Activated T-helper 17 cell treated with anti-CD3 and anti-CD28 coated beads, Interleukin-2, amount 50 U/mL, for 72 hours (primary cell): ENCODE results near the gene GCK. TPM values are rescaled to one million over a fixed set of nuclear protein-coding genes. Genes with fewer than 3 reads are reported as not detected.

Experiments
- ATAC-seq: fragments of 150-1000 bp; cut with Tn5 transposase; replicated peaks from 2 replicates; pipeline ENCODE4 v1.10.0; 2021; ENCODE audit warnings: mild to moderate bottlenecking, moderate library complexity
- H3K27ac Mint-ChIP-seq: one replicate; pipeline ENCODE4 v1.8.0; 2022; ENCODE audit warnings: mixed read lengths
- H3K27me3 Mint-ChIP-seq: one replicate; pipeline ENCODE4 v1.8.0; 2022; ENCODE audit warnings: mixed read lengths
- H3K36me3 Mint-ChIP-seq: one replicate; pipeline ENCODE4 v1.8.0; 2022; ENCODE audit warnings: low read depth, mild to moderate bottlenecking, mixed read lengths
- H3K4me1 Mint-ChIP-seq: one replicate; pipeline ENCODE4 v1.8.0; 2022; ENCODE audit warnings: mixed read lengths
- H3K4me3 Mint-ChIP-seq: one replicate; pipeline ENCODE4 v1.8.0; 2022; ENCODE audit warnings: mild to moderate bottlenecking, mixed read lengths
- H3K9me3 Mint-ChIP-seq: one replicate; pipeline ENCODE4 v1.8.0; 2022; ENCODE audit warnings: mixed read lengths
- total RNA-seq, 2 donors: library from RNA; stranded (reverse); gene quantifications; one replicate each; pipeline ENCODE4 v1.2.3, GENCODE V29; 2022

GCK gene
- total RNA-seq, 2 donors from 2014 or later = 0.58 to 1.2 TPM

DNA sequence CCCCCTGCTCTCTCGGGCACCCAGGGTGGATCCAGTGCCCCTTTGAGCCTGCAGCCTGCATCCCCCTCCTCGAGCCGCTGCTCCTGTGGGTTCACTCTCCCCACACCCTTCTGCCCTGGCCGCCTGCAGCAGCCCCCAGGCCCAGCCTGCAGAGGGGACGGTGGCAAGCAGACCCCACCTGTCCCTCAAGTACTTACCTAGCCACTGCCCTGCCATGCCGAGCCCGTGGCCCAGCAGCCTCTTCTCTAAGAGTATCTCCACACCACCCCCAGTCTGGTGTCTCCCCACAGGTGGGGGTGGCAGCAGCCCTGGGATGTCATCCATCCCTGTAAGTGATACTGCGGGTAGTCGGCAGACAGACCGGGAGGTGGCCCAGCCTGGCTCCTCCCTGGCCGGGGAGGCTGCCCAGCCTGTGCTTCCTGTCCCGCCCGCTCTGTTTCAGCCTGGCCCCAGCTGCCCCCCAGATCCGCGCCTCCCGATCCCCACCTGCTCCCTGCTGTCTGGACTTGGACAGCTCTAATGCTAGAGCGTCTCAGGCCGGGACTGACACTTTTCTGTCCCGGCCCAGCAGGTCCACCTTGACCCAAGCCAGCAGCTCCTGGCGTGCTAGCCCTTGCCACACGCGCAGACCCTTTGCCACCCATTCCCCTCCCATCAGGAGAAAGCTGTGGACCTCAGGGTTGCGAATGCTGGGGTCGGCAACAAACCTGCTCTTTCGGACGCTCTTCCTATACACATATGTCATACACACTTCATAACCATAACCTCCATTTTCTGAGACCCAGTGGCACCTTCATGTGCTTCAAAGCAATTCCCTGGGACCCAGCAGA lies 36.5 kb upstream of the GCK start:
- H3K27ac Mint-ChIP-seq = no peak overlapping the region
- H3K4me1 Mint-ChIP-seq = no peaks in the 10 kb centered on the region
- H3K4me3 Mint-ChIP-seq = no peak overlapping the region
- H3K27me3 Mint-ChIP-seq = peaks cover 4% of the 10 kb centered on the region
- H3K9me3 Mint-ChIP-seq = no peaks in the 10 kb centered on the region
- no peak for ATAC-seq
- no peaks in the 10 kb centered on the region for H3K36me3 Mint-ChIP-seq

DNA sequence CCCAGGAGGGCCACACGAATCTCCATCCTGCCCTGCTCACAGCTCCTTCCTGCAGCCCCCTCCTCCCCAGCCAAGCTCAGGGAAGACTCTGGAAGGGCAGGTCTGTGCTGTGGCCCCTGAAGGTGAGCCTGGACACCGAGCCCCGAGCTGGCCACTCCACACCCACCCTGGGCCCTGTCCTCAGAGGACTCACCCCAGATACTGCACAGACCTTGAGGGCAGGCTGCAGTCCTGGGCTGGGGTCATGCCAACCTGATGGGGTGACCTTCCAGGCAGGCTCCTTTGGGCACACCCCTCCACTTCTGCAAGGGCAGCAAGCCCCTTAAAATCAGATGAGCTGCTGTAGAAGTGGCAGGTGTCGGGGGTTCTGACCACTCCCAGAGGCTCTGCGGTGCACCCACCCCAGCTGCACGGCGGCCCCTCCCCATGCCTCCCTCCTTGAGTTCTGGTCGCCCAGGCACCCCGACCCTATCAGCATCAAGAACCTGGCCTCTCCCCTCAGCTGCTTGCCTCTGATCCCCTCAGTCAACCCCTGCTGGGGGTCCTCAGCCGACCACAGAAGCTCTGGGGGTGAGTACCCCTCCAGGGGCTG lies 35.8 kb upstream of the GCK start:
- Mint-ChIP-seq H3K27me3 (peaks cover 4% of the 10 kb centered on the region), H3K4me3 (no peak overlapping the region), H3K4me1 (no peaks in the 10 kb centered on the region), H3K36me3 (no peaks in the 10 kb centered on the region), H3K9me3 (no peaks in the 10 kb centered on the region), H3K27ac (no peak overlapping the region)
- no peak for ATAC-seq

DNA sequence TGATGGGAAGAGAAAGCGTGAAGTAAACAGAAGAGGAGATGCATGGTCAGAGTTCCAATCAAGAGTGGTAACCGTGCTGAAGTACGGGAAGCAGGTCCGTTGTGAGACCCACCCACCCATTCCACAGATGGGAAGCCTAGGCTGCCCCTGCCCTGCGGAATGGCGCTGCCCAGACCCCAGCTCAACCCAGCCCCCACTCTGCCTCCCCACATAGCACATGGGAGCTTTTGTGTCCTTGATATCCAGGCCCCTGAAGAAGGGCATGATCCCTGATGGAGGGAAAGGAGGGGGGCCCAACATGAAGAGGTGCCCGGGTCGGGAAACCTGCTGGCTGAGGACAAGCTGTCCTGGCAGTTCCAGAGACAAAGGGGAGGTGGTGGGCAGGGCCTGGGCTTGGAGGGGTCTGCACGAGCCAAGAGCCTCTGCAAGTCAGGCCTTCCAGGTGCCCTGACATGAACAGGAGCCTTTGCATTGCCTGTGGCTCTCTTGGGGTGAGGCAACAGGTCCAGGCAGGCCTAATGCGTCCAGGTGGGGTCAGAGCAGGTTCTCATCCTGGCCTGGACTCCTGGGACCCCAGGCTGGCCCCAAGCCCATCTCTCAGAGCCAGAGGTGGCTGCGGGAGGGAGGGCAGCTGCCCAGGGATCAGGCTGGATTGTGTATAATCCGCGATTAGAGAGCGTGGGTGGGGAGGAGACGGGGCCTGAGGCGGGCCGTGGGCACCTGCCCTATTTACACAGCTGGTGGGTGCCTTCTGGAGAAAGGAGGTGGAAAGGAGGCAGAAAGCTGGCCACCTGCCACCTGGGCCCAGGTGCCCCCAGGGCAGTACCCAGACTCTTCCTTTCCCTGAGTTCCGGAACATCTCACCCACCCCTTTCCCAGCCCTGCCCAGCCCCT lies 35.1 kb upstream of the GCK start:
- Mint-ChIP-seq H3K4me1 (no peaks in the 10 kb centered on the region), H3K4me3 (no peak overlapping the region), H3K27me3 (peaks cover 4% of the 10 kb centered on the region), H3K36me3 (no peaks in the 10 kb centered on the region), H3K9me3 (no peaks in the 10 kb centered on the region), H3K27ac (no peak overlapping the region)
- no peak for ATAC-seq

DNA sequence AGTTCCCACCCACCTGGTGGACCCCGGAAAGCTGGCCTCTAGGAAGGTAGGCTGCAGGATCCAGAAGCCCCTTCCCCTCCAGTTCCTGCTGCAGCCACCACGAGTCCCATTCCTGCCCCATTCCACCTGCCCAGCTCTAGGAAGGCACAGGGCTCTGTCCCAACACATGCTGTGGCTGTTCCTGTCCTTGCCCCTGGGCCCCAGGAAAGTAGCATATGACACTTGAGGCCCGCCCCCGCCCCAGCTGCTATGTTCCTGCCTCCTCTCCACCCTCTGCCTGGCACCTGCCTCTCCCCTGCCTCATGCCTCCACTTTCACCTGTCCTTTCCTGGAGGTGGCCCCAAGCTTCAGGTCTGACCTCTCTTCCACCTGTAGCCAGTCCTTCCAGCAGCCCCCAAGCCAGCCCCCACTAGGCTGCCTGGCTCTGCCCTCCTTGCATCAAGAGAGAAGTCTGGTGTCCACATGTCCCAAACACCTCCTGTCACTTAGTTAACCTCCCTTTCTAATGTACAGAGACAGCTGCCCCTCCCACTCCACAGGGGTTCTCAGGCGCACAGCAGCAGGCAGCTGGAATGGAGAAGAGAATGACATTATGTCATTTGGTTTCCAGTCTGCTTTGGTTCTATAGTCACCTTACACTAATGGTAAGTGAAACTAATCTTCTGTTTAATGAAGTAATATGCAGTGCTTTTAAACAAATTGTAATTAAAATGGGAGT lies 34.3 kb upstream of the GCK start:
- Mint-ChIP-seq H3K27me3 (peaks cover 4% of the 10 kb centered on the region), H3K4me1 (no peaks in the 10 kb centered on the region), H3K4me3 (no peak overlapping the region), H3K36me3 (no peaks in the 10 kb centered on the region), H3K9me3 (no peaks in the 10 kb centered on the region), H3K27ac (no peak overlapping the region)
- ATAC-seq = no peak

DNA sequence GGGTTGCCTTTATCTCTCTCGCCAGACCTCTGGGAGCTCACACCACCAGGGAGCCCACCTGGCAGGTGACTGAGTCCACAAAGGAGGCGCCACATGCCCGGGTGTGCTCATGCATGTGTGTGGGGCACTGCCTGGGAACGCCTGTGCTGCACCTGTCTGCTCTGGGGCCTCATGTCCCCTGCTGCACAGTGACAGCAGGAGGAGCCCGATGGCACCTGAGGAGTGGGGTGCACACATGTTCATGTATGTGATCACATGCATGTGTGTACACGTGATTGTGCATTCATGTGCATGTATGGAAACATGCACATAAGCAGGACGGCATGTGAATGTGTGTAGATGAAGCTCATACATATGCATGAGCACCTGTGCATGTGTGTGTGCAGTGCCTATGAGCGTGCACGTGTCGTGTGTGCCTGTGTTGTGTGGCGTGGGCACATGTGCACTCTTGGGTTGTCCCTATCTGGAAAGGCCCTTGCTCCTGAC lies 33.6 kb upstream of the GCK start:
- Mint-ChIP-seq H3K36me3 (no peaks in the 10 kb centered on the region), H3K9me3 (no peaks in the 10 kb centered on the region)
- ATAC-seq = no peak

DNA sequence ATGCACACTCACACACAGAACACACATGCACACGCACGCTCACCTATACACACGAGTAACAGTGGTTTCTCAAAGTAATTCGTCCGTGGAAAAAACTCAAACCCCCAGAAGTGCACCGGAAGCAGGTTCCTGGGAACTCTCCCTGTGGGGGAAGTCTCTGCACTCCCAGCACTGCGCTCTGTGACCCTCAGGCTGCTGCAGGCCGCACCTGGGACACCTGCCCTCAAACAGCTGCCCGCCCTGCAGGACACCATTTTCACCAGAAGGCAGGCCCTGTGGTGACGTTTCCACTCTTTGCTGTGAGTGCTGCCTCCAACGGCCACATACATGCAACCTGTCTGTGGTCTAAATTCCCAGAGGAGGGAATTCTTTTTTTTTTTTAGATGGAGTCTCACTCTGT lies 32.8 kb upstream of the GCK start:
- Mint-ChIP-seq H3K27ac (no peak overlapping the region), H3K4me1 (no peaks in the 10 kb centered on the region), H3K27me3 (peaks cover 4% of the 10 kb centered on the region), H3K9me3 (no peaks in the 10 kb centered on the region), H3K36me3 (no peaks in the 10 kb centered on the region), H3K4me3 (no peak overlapping the region)
- no peak for ATAC-seq

More for the DNA sequence above, 33.6 kb upstream of the GCK start:
- H3K4me3 Mint-ChIP-seq = no peak overlapping the region
- no peak overlapping the region for H3K27ac Mint-ChIP-seq
- H3K27me3 Mint-ChIP-seq = peaks cover 4% of the 10 kb centered on the region
- H3K4me1 Mint-ChIP-seq = no peaks in the 10 kb centered on the region

DNA sequence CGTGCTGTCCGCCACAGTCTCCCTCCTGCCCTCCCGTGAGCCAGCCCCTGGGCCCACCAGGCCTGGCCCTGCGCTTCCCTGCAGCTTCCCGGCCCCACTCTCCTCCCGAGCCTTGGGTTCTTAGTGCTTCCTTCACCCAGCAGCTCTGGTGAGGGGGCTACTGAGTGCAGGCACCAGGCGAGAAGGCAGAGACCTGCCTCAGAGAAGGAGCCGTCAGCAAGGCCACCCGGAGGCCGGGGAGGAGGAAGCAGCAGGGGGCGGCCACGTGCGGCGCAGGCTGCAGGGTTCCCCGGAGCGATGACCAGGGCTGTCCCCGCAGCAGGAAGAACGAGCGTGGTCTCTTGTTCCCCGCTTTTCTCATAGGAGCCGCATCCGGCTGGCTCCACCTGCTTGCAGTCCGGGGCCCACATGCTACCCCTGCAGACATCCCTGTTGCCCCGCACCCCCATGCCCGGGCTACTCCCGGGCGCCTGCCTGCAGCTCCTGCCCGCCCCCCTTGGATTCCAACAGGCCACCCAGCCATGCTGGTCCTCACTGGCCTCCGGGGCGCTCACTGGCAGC lies 32.1 kb upstream of the GCK start:
- H3K9me3 Mint-ChIP-seq = no peaks in the 10 kb centered on the region
- peaks cover 4% of the 10 kb centered on the region for H3K27me3 Mint-ChIP-seq
- H3K36me3 Mint-ChIP-seq = no peaks in the 10 kb centered on the region
- ATAC-seq = no peak
- no peak overlapping the region for H3K27ac Mint-ChIP-seq
- H3K4me1 Mint-ChIP-seq = no peaks in the 10 kb centered on the region
- H3K4me3 Mint-ChIP-seq = no peak overlapping the region

DNA sequence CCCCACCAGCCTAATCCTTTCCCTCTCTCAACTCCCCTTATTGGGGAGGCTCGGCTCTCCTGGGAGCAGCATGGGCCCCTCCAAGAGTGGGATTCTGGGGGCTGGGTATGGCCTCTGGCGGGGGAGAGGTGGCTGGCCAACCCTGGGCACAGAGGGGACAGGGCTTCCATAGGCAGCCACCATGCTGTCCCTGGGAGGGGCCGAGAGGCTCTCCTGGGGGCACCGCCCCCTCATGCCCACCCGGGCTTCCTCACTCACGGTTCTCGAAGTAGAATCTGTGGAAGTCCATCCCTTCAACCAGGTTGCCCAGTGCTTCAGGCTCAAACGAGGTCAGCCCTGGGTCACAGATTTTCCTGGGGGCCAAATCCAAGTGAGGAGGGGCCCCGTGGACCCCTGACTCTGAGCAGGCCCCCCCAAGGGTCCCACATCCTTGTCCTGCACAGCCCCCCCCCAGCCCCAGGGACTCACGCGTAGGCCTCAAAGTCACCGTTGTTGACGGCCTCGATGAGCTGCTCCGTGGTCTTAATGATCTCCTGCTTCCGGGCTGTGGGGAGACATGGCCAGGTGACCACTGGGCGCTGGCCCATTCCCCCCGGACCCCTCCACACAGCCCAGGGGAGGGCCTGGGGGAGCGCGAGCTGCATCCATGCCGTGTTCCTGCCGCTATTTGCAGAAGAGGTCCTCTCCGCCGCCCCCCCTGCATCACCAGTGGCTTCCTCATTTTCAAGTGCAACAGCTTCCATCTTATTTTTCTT lies 31.3 kb upstream of the GCK start:
- Mint-ChIP-seq H3K27me3 (peaks cover 4% of the 10 kb centered on the region), H3K4me3 (no peak overlapping the region), H3K36me3 (no peaks in the 10 kb centered on the region), H3K4me1 (no peaks in the 10 kb centered on the region), H3K9me3 (no peaks in the 10 kb centered on the region), H3K27ac (no peak overlapping the region)
- ATAC-seq = no peak

DNA sequence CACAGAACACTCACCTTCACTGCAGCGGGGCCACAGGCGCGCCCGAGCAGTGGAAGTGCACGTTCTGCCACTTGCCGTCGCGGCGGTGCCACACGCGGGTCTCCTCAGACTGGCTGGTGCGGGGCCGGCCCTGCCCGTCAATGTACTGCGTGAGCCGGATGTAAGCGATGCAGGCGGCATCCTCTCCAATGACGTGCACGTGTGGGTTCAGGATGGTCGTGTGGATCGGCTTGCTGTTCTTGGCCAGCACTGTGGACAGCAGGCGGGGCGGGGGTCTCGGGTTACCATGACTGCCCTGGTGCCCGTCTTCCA lies 30.8 kb upstream of the GCK start:
- Mint-ChIP-seq H3K4me3 (no peak overlapping the region), H3K27ac (no peak overlapping the region), H3K9me3 (no peaks in the 10 kb centered on the region), H3K27me3 (peaks cover 4% of the 10 kb centered on the region), H3K36me3 (no peaks in the 10 kb centered on the region), H3K4me1 (no peaks in the 10 kb centered on the region)
- ATAC-seq = no peak

DNA sequence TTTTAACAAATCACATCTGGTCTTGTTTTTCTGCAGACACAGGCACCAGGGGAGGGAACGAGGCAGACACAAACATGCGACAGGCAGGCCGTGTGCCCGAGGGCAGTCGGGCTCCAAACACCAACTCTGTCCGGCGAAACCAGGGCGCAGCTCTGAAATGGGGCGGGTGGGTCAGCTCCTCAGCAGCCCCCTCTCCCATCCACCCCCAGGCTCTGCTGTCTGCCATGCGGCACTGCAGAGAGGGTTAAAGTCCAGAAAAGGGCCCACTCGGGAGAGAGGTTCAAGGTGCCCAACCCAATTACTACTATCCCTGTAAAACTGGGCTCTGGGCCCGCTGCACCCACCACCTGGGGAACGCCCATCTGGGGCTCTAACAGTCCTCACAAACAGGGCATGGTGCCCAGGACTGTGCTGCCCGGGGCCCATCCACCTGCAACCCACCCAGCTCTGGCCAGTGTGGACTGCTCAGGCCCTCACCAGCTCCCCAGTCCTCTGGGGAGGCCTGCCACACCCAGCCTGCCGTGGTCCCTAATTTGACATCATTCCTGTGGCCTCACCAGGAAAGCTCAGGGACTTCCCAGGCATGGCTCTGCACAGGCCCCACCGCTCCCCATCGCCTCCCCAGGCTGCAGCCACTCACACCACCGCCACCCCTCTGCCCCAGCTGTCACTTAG lies 30.3 kb upstream of the GCK start:
- no peaks in the 10 kb centered on the region for H3K9me3 Mint-ChIP-seq
- H3K27me3 Mint-ChIP-seq = peaks cover 4% of the 10 kb centered on the region
- no peak for ATAC-seq
- no peaks in the 10 kb centered on the region for H3K4me1 Mint-ChIP-seq
- H3K4me3 Mint-ChIP-seq = no peak overlapping the region
- H3K36me3 Mint-ChIP-seq = peaks cover 1% of the 10 kb centered on the region
- no peak overlapping the region for H3K27ac Mint-ChIP-seq

DNA sequence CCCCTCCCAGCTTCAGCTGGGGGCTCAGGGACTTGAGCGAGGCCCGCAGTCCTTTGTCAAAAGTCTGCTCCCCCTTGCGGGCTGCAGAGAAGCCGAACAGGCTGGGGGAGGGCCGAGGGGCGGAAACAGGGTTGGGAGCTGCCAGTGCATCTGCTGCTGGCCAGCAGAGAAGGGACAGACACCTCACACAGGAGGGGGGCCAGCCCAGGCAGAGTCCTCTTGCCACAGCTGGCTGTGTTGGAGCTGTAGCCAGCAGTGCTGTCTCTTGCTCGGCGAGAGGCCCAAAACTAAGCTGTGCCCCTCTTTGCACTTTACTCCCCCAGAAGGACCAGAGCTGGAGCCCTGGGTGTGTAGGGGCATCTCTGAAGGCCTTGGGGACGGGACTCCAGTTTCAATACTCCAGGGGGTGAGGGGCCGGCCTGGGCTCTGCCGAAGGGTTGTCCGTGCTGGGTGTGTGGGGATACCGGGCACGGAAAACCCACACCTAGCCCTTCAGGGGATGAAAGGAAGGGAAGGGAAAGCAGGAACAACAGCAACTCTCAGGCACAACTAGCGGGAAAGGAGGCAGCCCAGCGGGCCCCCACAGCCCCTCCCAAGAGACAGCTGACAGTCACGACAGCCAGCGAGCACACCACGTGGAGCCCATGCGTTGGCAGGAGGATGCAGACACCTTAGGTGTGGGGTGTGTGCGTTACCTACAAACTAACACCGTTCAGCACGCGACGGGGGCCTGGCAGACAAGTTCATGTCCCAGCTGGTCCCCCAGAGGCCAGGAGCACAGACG lies 29.4 kb upstream of the GCK start:
- peaks cover 6% of the 10 kb centered on the region for H3K36me3 Mint-ChIP-seq
- H3K4me3 Mint-ChIP-seq = no peak overlapping the region
- H3K27ac Mint-ChIP-seq = no peak overlapping the region
- no peaks in the 10 kb centered on the region for H3K9me3 Mint-ChIP-seq
- no peak for ATAC-seq
- no peaks in the 10 kb centered on the region for H3K4me1 Mint-ChIP-seq
- H3K27me3 Mint-ChIP-seq = no peaks in the 10 kb centered on the region

DNA sequence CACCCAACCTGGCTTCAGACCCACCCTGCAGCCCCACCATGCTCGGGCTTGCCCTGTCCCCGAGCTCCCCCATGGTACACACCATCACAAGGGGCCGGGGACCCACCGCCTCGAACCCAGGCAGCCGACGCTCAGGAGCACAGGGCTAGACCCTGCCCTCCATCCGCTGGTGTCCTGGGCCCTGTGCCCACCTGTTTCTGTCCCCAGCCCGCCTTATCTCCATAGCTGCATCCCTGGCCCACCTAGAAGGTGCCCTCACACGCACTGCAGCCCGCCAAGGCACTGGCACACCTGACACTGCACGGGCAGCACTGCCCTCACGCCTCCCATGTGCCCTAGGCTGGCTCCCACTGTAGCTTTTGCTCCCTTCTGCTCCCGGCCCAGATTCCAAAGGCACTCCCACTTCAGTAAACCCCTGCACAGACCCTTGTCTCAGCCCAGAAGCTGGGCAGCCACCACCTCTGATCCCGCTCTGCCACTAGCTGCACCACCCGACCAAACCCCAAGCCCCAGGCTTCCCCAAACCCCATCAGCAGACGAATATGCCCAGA lies 28.7 kb upstream of the GCK start:
- Mint-ChIP-seq H3K9me3 (no peaks in the 10 kb centered on the region), H3K27me3 (no peaks in the 10 kb centered on the region), H3K27ac (no peak overlapping the region), H3K4me3 (no peak overlapping the region), H3K4me1 (no peaks in the 10 kb centered on the region), H3K36me3 (peaks cover 12% of the 10 kb centered on the region)
- ATAC-seq = no peak
